ENCODE data around the gene SSH3. TPM values are rescaled to one million over a fixed set of nuclear protein-coding genes. Genes with fewer than 3 reads are reported as not detected.
A peak's percentile ranks its signal among the peaks of the same experiment; 100 is the strongest.

The SSH3 gene
- total RNA-seq, 3 donors from 2014 or later, result 55.8 to 87.0 (median 57.6) TPM

GRCh38 chr11:67307545-67308001, 4.2 kb downstream of the SSH3 start:
- Histone ChIP-seq H3K9me3 (no peaks in the 10 kb centered on the region), H3K36me3 (ENCODE audit: low read depth) (no peaks in the 10 kb centered on the region), H3K4me1 (ENCODE audit: low read depth) (peaks cover 5% of the 10 kb centered on the region), H3K4me3 (no peak overlapping the region)
- DNase-seq, result peak in 1 of 3 donors; percentile 27
- no peak for TF ChIP-seq CTCF (IDR thresholded peaks at IDR 0.05)
- intact Hi-C loops (cut with DNase I, micrococcal nuclease), result no loop called here
- no peak for ATAC-seq

DNA sequence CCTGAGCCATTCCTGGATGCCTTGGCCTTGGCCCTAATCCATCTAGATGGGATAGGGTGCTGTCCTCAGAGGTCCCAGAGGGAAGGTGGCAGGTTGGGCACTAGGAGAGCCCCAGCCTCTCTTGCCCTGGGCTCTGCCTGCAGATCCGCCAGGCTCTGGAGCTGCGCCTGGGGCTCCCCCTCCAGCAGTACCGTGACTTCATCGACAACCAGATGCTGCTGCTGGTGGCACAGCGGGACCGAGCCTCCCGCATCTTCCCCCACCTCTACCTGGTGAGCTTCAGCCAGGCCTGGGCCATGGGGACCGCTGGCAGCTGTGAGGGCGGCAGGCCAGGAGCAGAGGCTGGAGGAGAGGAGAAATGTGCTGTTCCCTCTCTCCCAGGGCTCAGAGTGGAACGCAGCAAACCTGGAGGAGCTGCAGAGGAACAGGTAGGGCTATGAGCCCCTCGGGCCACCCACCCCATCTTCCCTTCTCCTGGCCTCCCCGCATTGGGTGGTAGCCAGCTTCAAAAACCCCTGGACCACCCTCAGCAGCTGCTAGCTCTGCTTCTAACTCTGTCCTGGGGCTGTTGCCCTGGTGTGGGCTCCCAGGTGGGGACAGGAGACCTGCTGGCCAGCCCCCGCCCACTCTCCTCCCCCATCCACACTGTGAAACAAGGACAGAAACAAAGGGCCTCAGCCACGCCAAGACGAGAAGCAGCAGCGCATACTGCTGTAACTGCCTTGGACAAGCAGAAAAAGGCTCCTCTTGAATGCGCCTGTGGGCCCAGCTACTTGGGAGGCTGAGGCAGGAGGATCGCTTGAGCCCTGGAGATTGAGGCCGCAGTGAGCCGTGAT, 4.9 kb downstream of the SSH3 start:
- no peak for TF ChIP-seq CTCF (IDR thresholded peaks at IDR 0.05)
- DNase-seq (no peak), ATAC-seq (no peak)
- H3K4me3 ChIP-seq, result no peak overlapping the region
- H3K9me3 ChIP-seq, result no peaks in the 10 kb centered on the region
- no peaks in the 10 kb centered on the region for H3K36me3 ChIP-seq (ENCODE audit: low read depth)
- peaks cover 10% of the 10 kb centered on the region for H3K4me1 ChIP-seq (ENCODE audit: low read depth)
- intact Hi-C loops (cut with DNase I, micrococcal nuclease), result no loop called here

GRCh38 chr11:67309166-67309565, 5.8 kb downstream of the SSH3 start:
- Histone ChIP-seq H3K36me3 (ENCODE audit: low read depth) (no peaks in the 10 kb centered on the region), H3K4me1 (ENCODE audit: low read depth) (peaks cover 15% of the 10 kb centered on the region), H3K9me3 (no peaks in the 10 kb centered on the region), H3K4me3 (no peak overlapping the region)
- DNase-seq (no peak), ATAC-seq (no peak)
- TF ChIP-seq CTCF (IDR thresholded peaks at IDR 0.05), result no peak
- intact Hi-C loops (cut with DNase I, micrococcal nuclease), result no loop called here

GRCh38 chr11:67309661-67310061, 6.3 kb downstream of the SSH3 start:
- Histone ChIP-seq H3K9me3 (no peaks in the 10 kb centered on the region), H3K4me1 (ENCODE audit: low read depth) (peaks cover 11% of the 10 kb centered on the region), H3K4me3 (no peak overlapping the region), H3K36me3 (ENCODE audit: low read depth) (no peaks in the 10 kb centered on the region)
- DNase-seq, result peak in 1 of 3 donors; percentile 52
- no peak for TF ChIP-seq CTCF (IDR thresholded peaks at IDR 0.05)
- intact Hi-C loops (cut with DNase I, micrococcal nuclease), result no loop called here
- no peak for ATAC-seq

DNA sequence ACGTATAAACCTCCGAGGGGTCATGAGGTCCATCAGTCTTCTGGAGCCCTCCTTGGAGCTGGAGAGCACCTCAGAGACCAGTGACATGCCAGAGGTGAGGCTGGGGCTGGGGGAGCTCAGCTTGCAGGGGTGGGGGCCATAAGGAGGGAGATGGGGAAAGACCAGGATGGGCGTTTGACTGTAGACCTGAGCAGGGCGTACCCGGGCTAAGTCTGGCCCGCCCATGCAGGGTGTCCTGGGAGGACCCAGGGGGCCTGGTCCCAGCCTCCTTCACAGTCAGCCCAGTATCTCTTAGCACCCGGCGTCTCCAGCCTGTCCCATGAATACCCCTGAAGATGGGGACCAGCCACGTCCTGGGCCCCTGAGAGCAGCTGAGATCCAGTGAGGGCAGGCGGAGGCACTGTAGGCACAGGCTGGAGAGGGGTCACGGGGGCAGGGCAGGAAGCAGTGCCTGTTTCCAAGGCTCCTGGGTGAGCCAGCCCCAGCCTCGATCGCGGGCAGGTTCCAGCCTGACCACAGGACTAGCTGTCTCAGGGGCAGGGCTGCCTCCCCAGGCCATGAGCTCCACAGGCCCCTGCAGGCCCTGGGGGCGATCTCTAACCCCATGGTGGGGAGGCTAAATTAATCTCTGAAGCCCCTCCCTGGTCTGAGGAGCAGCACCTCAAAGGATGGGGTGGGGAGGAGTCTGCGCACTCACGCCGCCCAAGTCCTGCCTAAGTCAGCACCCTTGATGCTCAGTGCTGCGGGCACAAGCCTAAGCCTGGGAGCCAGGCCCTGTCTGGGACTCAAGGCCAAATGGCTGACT, 7.1 kb downstream of the SSH3 start:
- DNase-seq (no peak), ATAC-seq (no peak)
- Histone ChIP-seq H3K4me3 (no peak overlapping the region), H3K36me3 (ENCODE audit: low read depth) (no peaks in the 10 kb centered on the region), H3K9me3 (no peaks in the 10 kb centered on the region), H3K4me1 (ENCODE audit: low read depth) (peaks cover 11% of the 10 kb centered on the region)
- intact Hi-C loops (cut with DNase I, micrococcal nuclease), result no loop called here
- TF ChIP-seq CTCF (IDR thresholded peaks at IDR 0.05), result no peak
